HepG2 (cell line): ENCODE data around the gene GCDH. TPM values are rescaled to one million over a fixed set of nuclear protein-coding genes. Genes with fewer than 3 reads are reported as not detected.

Source experiments
- DRAP1 ChIP-seq: IDR thresholded peaks from 2 replicates; pipeline ENCODE4 v1.6.1; 2016; ENCODE audit warnings: missing genetic modification reagents, missing compliant biosample characterization
- HOXA5 ChIP-seq: sonication (generic); formaldehyde crosslinking; IDR thresholded peaks from 2 replicates; pipeline ENCODE4 v1.4.0; 2020; ENCODE audit warnings: missing genetic modification reagents
- MEIS2 ChIP-seq: sonication (generic); formaldehyde crosslinking; IDR thresholded peaks from 2 replicates; pipeline ENCODE4 v1.9.0; 2021; ENCODE audit warnings: mild to moderate bottlenecking, missing genetic modification reagents
- NFYC ChIP-seq: IDR thresholded peaks from 2 replicates; pipeline ENCODE4 v1.6.1; 2016; ENCODE audit warnings: missing genetic modification reagents, missing compliant biosample characterization
- RAD51 ChIP-seq: fragments of 450-650 bp; IDR thresholded peaks from 2 replicates; pipeline ENCODE4 v1.6.1; 2016; ENCODE audit warnings: borderline replicate concordance
- SYNCRIP ChIP-seq: fragments of 200-400 bp; formaldehyde crosslinking; IDR thresholded peaks from 2 replicates; pipeline ENCODE4 v1.6.1; 2018; ENCODE audit warnings: mild to moderate bottlenecking, low read depth, low read length; ENCODE audit not compliant: insufficient read depth
- TEAD2 ChIP-seq: sonication (generic); formaldehyde crosslinking; IDR thresholded peaks from 2 replicates; pipeline ENCODE4 v1.9.0; 2021; ENCODE audit warnings: missing genetic modification reagents
- USF2 ChIP-seq, 2 experiments: sonication (generic) in 1 of 2; formaldehyde crosslinking in 1 of 2; IDR thresholded peaks; 2 replicates each; pipeline versions ENCODE4 v1.5.1 to v1.6.1; 2011 to 2020; ENCODE audit warnings: borderline replicate concordance in 1 of 2, low read depth in 1 of 2, low read length in 1 of 2, mild to moderate bottlenecking in 1 of 2, missing genetic modification reagents in 1 of 2, moderate library complexity in 1 of 2
- ZMAT3 ChIP-seq: sonication (generic); formaldehyde crosslinking; conservative IDR thresholded peaks from 2 replicates; pipeline ENCODE4 v1.7.0; 2021; ENCODE audit warnings: missing genetic modification reagents
- ZNF121 ChIP-seq: sonication (generic); formaldehyde crosslinking; IDR thresholded peaks from 2 replicates; pipeline ENCODE4 v1.5.0; 2020; ENCODE audit warnings: mild to moderate bottlenecking, missing genetic modification reagents
- ZNF281 ChIP-seq: sonication (generic); formaldehyde crosslinking; IDR thresholded peaks from 2 replicates; pipeline ENCODE4 v1.4.0; 2020; ENCODE audit warnings: missing genetic modification reagents, borderline replicate concordance
- ZNF460 ChIP-seq: sonication (generic); formaldehyde crosslinking; IDR thresholded peaks from 2 replicates; pipeline ENCODE4 v1.5.1; 2020; ENCODE audit warnings: missing genetic modification reagents, mild to moderate bottlenecking, borderline replicate concordance
- ZNF605 ChIP-seq: sonication (generic); formaldehyde crosslinking; IDR thresholded peaks from 2 replicates; pipeline ENCODE4 v1.8.0; 2022; ENCODE audit warnings: mild to moderate bottlenecking, missing genetic modification reagents
- ZNF720 ChIP-seq: sonication (generic); formaldehyde crosslinking; IDR thresholded peaks from 2 replicates; pipeline ENCODE4 v1.4.0; 2020; ENCODE audit warnings: missing genetic modification reagents
- polyA plus RNA-seq, 8 experiments: library from polyadenylated mRNA; depleted of rRNA in 3 of 8; stranded (reverse) in 7 of 8; unstranded in 1 of 8; fragments of >200 nt; fragmentation: Illumina TruSeq in 4 of 8; extraction: Trizol in 4 of 8; gene quantifications; 2 replicates each; pipeline versions ENCODE4 v1.2.1 to v1.2.3, GENCODE V29; 2011 to 2016; ENCODE audit warnings: low read depth in 4 of 8, missing spikeins in 1 of 8, mixed read lengths in 1 of 8; ENCODE audit not compliant: insufficient read depth in 1 of 8
- total RNA-seq, 5 experiments: library from RNA; depleted of rRNA; stranded (reverse); fragments of >200 nt; fragmentation: Illumina TruSeq; extraction: Trizol; gene quantifications; 2 replicates each; pipeline ENCODE4 v1.2.3, GENCODE V29; 2016; ENCODE audit warnings: low read depth in 1 of 5
- TF ChIP-seq, protein P1 (sequence below): sonication (generic); formaldehyde crosslinking; IDR thresholded peaks from 2 replicates; pipeline ENCODE4 v1.4.0; 2020; ENCODE audit warnings: missing genetic modification reagents
- TF ChIP-seq, protein P2 (sequence below): fragments of 450-650 bp; IDR thresholded peaks from 2 replicates; pipeline ENCODE4 v1.6.1; 2017; ENCODE audit warnings: mild to moderate bottlenecking

The GCDH gene
- total and polyA plus RNA-seq, 2 of the 13 experiments (the other 11 are each of a cell fraction or from before 2014, with no cell fraction given): 15.1 to 38.0 TPM

- TF ChIP-seq, protein P1, sequence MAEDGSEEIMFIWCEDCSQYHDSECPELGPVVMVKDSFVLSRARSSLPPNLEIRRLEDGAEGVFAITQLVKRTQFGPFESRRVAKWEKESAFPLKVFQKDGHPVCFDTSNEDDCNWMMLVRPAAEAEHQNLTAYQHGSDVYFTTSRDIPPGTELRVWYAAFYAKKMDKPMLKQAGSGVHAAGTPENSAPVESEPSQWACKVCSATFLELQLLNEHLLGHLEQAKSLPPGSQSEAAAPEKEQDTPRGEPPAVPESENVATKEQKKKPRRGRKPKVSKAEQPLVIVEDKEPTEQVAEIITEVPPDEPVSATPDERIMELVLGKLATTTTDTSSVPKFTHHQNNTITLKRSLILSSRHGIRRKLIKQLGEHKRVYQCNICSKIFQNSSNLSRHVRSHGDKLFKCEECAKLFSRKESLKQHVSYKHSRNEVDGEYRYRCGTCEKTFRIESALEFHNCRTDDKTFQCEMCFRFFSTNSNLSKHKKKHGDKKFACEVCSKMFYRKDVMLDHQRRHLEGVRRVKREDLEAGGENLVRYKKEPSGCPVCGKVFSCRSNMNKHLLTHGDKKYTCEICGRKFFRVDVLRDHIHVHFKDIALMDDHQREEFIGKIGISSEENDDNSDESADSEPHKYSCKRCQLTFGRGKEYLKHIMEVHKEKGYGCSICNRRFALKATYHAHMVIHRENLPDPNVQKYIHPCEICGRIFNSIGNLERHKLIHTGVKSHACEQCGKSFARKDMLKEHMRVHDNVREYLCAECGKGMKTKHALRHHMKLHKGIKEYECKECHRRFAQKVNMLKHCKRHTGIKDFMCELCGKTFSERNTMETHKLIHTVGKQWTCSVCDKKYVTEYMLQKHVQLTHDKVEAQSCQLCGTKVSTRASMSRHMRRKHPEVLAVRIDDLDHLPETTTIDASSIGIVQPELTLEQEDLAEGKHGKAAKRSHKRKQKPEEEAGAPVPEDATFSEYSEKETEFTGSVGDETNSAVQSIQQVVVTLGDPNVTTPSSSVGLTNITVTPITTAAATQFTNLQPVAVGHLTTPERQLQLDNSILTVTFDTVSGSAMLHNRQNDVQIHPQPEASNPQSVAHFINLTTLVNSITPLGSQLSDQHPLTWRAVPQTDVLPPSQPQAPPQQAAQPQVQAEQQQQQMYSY (CRISPR knock-in tag): peak; percentile 81
- TF ChIP-seq ZNF121 (CRISPR knock-in tag) (no peak), ZMAT3 (CRISPR knock-in tag) (no peak), ZNF460 (no peak), ZNF605 (no peak), USF2 (IDR thresholded peaks at IDR 0.05; ENCODE audit: low read depth, low read length) (no peak), USF2 (CRISPR knock-in tag; IDR thresholded peaks at IDR 0.05; ENCODE audit: borderline replicate concordance) (no peak), HOXA5 (CRISPR knock-in tag) (no peak), NFYC (0 out of 2 replicates have a peak, but pooled peaks have one; percentile 12), ZNF281 (peak; percentile 79; the same call in 1 of the 2 replicates), DRAP1 (no peak), MEIS2 (CRISPR knock-in tag) (no peak), TEAD2 (CRISPR knock-in tag) (no peak), RAD51 (no peak), ZNF720 (CRISPR knock-in tag) (no peak), SYNCRIP (no peak)
- TF ChIP-seq, protein P2, sequence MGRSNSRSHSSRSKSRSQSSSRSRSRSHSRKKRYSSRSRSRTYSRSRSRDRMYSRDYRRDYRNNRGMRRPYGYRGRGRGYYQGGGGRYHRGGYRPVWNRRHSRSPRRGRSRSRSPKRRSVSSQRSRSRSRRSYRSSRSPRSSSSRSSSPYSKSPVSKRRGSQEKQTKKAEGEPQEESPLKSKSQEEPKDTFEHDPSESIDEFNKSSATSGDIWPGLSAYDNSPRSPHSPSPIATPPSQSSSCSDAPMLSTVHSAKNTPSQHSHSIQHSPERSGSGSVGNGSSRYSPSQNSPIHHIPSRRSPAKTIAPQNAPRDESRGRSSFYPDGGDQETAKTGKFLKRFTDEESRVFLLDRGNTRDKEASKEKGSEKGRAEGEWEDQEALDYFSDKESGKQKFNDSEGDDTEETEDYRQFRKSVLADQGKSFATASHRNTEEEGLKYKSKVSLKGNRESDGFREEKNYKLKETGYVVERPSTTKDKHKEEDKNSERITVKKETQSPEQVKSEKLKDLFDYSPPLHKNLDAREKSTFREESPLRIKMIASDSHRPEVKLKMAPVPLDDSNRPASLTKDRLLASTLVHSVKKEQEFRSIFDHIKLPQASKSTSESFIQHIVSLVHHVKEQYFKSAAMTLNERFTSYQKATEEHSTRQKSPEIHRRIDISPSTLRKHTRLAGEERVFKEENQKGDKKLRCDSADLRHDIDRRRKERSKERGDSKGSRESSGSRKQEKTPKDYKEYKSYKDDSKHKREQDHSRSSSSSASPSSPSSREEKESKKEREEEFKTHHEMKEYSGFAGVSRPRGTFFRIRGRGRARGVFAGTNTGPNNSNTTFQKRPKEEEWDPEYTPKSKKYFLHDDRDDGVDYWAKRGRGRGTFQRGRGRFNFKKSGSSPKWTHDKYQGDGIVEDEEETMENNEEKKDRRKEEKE: no peak
Measured at GRCh38 chr19:12937093-12937926, 46.4 kb downstream of the GCDH start (continued).
